H1 (cell line): ENCODE data around the gene MAPK14.

Experiments
- EP300 ChIP-seq, 2 experiments: IDR thresholded peaks; 1 replicate in 1 of 2; 2 replicates in 1 of 2; pipeline ENCODE4 v1.6.1; 2011 to 2012; ENCODE audit warnings: low read depth in 2 of 2, low read length in 2 of 2, mild to moderate bottlenecking in 2 of 2, borderline replicate concordance in 1 of 2, inconsistent platforms in 1 of 2, moderate library complexity in 1 of 2
- POLR2AphosphoS5 ChIP-seq: IDR thresholded peaks from 2 replicates; pipeline ENCODE4 v1.6.1; 2011; ENCODE audit warnings: low read depth, low read length
- RBBP5 ChIP-seq: IDR thresholded peaks from 2 replicates; pipeline ENCODE4 v1.7.1; 2012; ENCODE audit warnings: low read depth, mild to moderate bottlenecking, inconsistent platforms, low read length, moderate library complexity, borderline replicate concordance
- TF ChIP-seq, protein P1 (sequence below), 3 experiments: IDR thresholded peaks; 1 replicate in 2 of 3; 2 replicates in 1 of 3; pipeline versions ENCODE4 v1.5.1 to v1.6.1; 2011; ENCODE audit warnings: low read length in 3 of 3, mild to moderate bottlenecking in 3 of 3, inconsistent platforms in 2 of 3, low read depth in 1 of 3, moderate library complexity in 1 of 3; ENCODE audit not compliant: insufficient read depth in 1 of 3; ENCODE audit errors: control extremely low read depth in 1 of 3

DNA sequence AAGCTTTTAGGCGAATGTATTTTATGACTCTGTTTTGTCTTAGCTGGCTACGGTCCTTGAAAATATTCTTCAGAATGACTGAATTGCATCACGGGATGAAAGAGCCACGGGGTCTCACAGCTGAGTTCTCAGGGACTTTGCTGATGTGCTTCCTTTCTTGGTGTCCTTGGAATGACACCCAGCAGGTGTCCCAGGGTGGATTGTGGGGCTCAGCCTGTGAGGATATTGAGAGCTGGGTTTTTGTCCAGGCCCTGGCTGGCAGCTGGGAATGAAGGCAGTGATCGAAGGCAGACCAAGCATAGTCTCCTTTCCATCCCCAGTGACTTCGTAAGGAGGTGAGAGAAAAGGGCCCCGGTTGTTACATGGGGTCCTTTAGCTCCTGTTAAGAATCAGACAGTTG, 83.9 kb downstream of the MAPK14 start:
- TF ChIP-seq EP300 (IDR thresholded peaks at IDR 0.05; ENCODE audit: borderline replicate concordance in 1 of 2, low read depth in 2 of 2, low read length in 2 of 2) = no peak
- no peak for TF ChIP-seq POLR2AphosphoS5
- TF ChIP-seq, protein P1, sequence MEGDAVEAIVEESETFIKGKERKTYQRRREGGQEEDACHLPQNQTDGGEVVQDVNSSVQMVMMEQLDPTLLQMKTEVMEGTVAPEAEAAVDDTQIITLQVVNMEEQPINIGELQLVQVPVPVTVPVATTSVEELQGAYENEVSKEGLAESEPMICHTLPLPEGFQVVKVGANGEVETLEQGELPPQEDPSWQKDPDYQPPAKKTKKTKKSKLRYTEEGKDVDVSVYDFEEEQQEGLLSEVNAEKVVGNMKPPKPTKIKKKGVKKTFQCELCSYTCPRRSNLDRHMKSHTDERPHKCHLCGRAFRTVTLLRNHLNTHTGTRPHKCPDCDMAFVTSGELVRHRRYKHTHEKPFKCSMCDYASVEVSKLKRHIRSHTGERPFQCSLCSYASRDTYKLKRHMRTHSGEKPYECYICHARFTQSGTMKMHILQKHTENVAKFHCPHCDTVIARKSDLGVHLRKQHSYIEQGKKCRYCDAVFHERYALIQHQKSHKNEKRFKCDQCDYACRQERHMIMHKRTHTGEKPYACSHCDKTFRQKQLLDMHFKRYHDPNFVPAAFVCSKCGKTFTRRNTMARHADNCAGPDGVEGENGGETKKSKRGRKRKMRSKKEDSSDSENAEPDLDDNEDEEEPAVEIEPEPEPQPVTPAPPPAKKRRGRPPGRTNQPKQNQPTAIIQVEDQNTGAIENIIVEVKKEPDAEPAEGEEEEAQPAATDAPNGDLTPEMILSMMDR (IDR thresholded peaks at IDR 0.05; ENCODE audit: control extremely low read depth in 1 of 3, insufficient read depth in 1 of 3, low read depth in 1 of 3, low read length in 3 of 3) = no peak
- no peak for TF ChIP-seq RBBP5
